Measurements from ENCODE around the gene TBRG1.

Gene TBRG1

DNA sequence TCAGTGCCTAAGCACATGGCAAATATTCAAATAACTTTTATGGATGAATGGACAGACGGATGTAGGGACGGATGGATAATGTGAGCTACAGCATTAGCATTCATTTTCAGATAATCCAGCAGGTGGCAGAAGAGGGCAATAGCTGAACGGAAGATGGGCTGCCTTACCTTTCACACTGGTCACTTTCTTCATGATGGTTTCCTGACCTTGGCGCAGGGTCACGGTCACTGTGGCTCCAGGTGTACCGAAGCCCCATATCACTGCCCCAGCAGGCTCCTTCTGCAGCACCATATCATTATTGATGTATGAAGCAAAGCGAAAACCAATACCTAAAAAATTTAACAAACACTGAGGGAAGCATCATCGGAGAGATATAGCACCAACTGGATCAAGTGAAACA lies 46.5 kb downstream of the TBRG1 start:
- H3K27me3 ChIP-seq (ENCODE audit: insufficient read depth, low read depth): no peaks in the 10 kb centered on the region
- no peak overlapping the region for H3K9ac ChIP-seq
- H3K36me3 ChIP-seq (ENCODE audit: insufficient read depth): no peaks in the 10 kb centered on the region
- no peak overlapping the region for H3K4me3 ChIP-seq (IDR thresholded peaks at IDR 0.05; ENCODE audit: insufficient read depth, low read depth, low read length)
- peak; percentile 63 for TF ChIP-seq CTCF (conservative IDR thresholded peaks at IDR 0.05; ENCODE audit: low read depth, low read length)
- no peak overlapping the region for H3K27ac ChIP-seq
- no peaks in the 10 kb centered on the region for H4K20me1 ChIP-seq (ENCODE audit: insufficient read depth)
- no peaks in the 10 kb centered on the region for H3K79me2 ChIP-seq (ENCODE audit: insufficient read depth, low read depth)
- H3K4me2 ChIP-seq: no peak overlapping the region
- H2AFZ ChIP-seq (ENCODE audit: low read depth): no peak overlapping the region
- peaks cover 28% of the 10 kb centered on the region for H3K4me1 ChIP-seq (ENCODE audit: low read depth, poor library complexity, severe bottlenecking)

DNA sequence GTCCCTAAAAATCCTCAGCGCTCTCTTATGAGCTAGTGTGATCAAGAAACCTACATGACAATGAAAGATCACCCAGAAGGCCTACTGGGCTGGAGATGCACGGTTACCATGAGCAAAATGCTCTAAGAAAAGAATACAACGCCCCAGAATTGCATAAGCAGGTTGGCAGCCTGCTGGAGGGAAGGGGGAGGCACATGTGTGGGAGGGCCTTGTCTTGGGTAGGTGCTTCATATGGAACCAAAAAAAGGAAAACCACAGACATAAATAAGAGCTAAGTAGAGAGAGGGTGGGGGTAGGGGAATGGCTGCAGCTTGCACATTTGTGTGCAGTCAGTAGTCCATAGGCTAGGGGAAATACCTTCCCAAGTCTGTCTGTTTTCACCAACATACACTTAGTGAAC lies 48.1 kb downstream of the TBRG1 start:
- Histone ChIP-seq H3K4me3 (IDR thresholded peaks at IDR 0.05; ENCODE audit: insufficient read depth, low read depth, low read length) (no peak overlapping the region), H3K36me3 (ENCODE audit: insufficient read depth) (no peaks in the 10 kb centered on the region), H3K9ac (no peak overlapping the region), H3K27ac (no peak overlapping the region), H3K27me3 (ENCODE audit: insufficient read depth, low read depth) (no peaks in the 10 kb centered on the region), H2AFZ (ENCODE audit: low read depth) (no peak overlapping the region), H4K20me1 (ENCODE audit: insufficient read depth) (no peaks in the 10 kb centered on the region), H3K4me1 (ENCODE audit: low read depth, poor library complexity, severe bottlenecking) (peaks cover 34% of the 10 kb centered on the region), H3K79me2 (ENCODE audit: insufficient read depth, low read depth) (no peaks in the 10 kb centered on the region), H3K4me2 (peak overlapping the region; percentile 32; the same call in 1 of the 2 replicates)
- TF ChIP-seq CTCF (conservative IDR thresholded peaks at IDR 0.05; ENCODE audit: low read depth, low read length): no peak

DNA sequence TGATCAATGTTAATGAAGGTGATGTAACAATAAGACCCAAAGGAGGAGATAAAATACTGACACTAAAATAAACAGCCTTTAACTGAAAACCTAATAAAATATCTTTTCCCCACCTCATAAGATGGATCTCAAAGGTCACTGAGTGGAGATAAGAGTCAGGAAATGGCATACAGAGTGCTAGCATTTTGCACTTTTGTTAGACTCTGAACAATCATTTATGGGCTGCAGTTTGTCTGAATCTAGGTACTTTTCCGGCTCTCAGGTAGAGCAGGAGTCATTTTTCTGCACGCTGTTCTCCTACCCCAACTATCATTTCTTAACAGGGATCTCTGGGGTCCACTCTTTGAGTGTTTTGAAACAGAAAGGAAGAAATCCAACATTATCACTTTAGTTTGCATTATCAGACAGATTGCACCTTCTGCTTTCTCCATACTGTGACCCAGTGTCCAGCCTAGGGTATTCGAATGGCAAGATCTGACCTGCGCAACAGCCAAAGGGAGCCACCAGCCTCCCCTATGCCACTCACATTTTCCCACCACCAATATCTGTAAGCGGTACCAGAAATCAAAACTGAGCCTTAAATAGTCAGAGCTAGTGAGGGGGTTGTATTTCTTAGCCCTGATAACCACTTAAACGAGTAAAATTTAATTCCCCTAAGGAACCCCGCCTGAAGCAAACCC lies 50.0 kb downstream of the TBRG1 start:
- Histone ChIP-seq H3K36me3 (ENCODE audit: insufficient read depth) (no peaks in the 10 kb centered on the region), H3K27ac (0 out of 2 replicates have a peak overlapping the region, but pooled peaks have one; percentile 20), H2AFZ (ENCODE audit: low read depth) (peak overlapping the region; percentile 75), H4K20me1 (ENCODE audit: insufficient read depth) (no peaks in the 10 kb centered on the region), H3K4me3 (IDR thresholded peaks at IDR 0.05; ENCODE audit: insufficient read depth, low read depth, low read length) (no peak overlapping the region), H3K9ac (peak overlapping the region; percentile 75; the same call in 1 of the 2 replicates), H3K4me1 (ENCODE audit: low read depth, poor library complexity, severe bottlenecking) (peaks cover 34% of the 10 kb centered on the region), H3K79me2 (ENCODE audit: insufficient read depth, low read depth) (no peaks in the 10 kb centered on the region), H3K4me2 (peak overlapping the region; percentile 66), H3K27me3 (ENCODE audit: insufficient read depth, low read depth) (no peaks in the 10 kb centered on the region)
- TF ChIP-seq CTCF (conservative IDR thresholded peaks at IDR 0.05; ENCODE audit: low read depth, low read length): no peak

DNA sequence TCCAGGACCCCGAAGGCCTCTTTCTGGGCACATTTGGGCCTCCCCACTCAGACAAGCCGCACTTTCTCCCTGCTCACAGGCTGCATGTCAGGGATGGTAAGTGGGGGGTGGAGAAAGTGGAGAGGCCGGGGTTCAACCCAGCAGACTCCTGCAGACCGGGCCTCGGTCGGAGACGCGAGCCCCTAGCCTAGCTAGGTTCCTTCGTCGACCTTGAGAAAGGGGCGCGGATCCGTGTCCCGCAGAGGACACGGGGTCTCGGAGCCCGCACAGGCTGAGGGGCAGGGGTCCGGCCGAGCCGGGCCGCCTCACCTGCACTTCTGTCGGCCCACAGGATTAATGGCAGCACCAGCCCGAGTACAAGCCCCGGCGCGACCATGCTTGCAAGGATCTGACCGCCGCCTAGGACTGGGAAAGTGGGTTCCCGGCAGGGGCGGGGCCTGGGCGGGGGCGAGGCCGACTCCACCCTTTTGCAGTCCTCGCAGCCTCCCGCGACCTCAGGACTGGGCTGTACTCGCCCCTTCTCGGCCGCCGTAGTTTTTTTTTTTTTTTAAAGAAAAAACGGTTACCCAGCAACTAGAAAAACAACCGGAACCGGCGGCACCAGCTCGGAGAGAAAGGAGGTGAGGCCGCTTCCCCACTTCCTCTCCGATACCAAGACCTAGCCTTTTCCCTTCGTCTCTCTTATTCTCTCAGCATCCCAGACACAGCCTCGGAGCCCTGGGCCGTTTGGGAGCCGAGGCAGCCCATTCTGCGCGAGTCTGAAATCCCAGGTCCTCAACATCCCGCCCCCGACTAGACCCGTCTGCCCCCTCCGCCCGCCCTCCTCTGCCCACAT lies 50.9 kb downstream of the TBRG1 start, which contains the start of the genes SIAE and SPA17:
Gene SIAE (minus strand): TSS at position 407 of the 835 bp plus-strand sequence. CDS start 31 bp downstream, at position 376.
Gene SPA17 (plus strand): TSS at position 572 of the 835 bp plus-strand sequence. CDS start 1,361 bp downstream, outside the sequence.
- Histone ChIP-seq H3K36me3 (ENCODE audit: insufficient read depth) (no peaks in the 10 kb centered on the region), H3K9ac (peak within 1 kb of the TSS; percentile 75), H3K4me1 (ENCODE audit: low read depth, poor library complexity, severe bottlenecking) (peaks cover 34% of the 10 kb centered on the region), H3K4me2 (peak within 1 kb of the TSS; percentile 66), H2AFZ (ENCODE audit: low read depth) (peak within 1 kb of the TSS; percentile 75), H3K27ac (peak within 1 kb of the TSS; percentile 32; the same call in 1 of the 2 replicates), H3K27me3 (ENCODE audit: insufficient read depth, low read depth) (no peaks in the 10 kb centered on the region), H3K4me3 (IDR thresholded peaks at IDR 0.05; ENCODE audit: insufficient read depth, low read depth, low read length) (no peak within 1 kb of the TSS), H4K20me1 (ENCODE audit: insufficient read depth) (no peaks in the 10 kb centered on the region), H3K79me2 (ENCODE audit: insufficient read depth, low read depth) (no peaks in the 10 kb centered on the region)
- no peak for TF ChIP-seq CTCF (conservative IDR thresholded peaks at IDR 0.05; ENCODE audit: low read depth, low read length)

Measured in KMS-11 (cell line).